Prostate gland (tissue), 2 donors: ENCODE results near the gene TCP11L2.

ENCODE experiments used
- CTCF ChIP-seq, 4 experiments: fragments of 200-600 bp in 2 of 4; fragments of 450-650 bp in 2 of 4; sonication (generic) in 2 of 4; IDR thresholded peaks; 1 replicate in 3 of 4; 2 replicates in 1 of 4; pipeline ENCODE4 v1.5.1; 2016 to 2019; ENCODE audit warnings: antibody characterized with exemption in 4 of 4, mild to moderate bottlenecking in 2 of 4, moderate library complexity in 2 of 4
- POLR2A ChIP-seq: fragments of 450-650 bp; IDR thresholded peaks from one replicate; pipeline ENCODE4 v1.6.1; 2016; ENCODE audit warnings: antibody characterized with exemption, mild to moderate bottlenecking
- POLR2AphosphoS5 ChIP-seq: sonication (generic); formaldehyde crosslinking; IDR thresholded peaks from one replicate; pipeline ENCODE4 v1.6.1; 2017; ENCODE audit warnings: antibody characterized with exemption

- TF ChIP-seq CTCF (IDR thresholded peaks at IDR 0.05) (no peak), POLR2AphosphoS5 (no peak), POLR2A (no peak)
Measured at GRCh38 chr12:106255493-106255892, 47.0 kb upstream of the TCP11L2 start.
